Activated T-cell treated with anti-CD3 and anti-CD28 coated beads for 4 hours (primary cell): Measurements from ENCODE around the gene PACRGL.

Experiments
- DNase-seq: peaks from one replicate; pipeline ENCODE4 v3.0.0-alpha.2; 2020

Gene PACRGL

DNA sequence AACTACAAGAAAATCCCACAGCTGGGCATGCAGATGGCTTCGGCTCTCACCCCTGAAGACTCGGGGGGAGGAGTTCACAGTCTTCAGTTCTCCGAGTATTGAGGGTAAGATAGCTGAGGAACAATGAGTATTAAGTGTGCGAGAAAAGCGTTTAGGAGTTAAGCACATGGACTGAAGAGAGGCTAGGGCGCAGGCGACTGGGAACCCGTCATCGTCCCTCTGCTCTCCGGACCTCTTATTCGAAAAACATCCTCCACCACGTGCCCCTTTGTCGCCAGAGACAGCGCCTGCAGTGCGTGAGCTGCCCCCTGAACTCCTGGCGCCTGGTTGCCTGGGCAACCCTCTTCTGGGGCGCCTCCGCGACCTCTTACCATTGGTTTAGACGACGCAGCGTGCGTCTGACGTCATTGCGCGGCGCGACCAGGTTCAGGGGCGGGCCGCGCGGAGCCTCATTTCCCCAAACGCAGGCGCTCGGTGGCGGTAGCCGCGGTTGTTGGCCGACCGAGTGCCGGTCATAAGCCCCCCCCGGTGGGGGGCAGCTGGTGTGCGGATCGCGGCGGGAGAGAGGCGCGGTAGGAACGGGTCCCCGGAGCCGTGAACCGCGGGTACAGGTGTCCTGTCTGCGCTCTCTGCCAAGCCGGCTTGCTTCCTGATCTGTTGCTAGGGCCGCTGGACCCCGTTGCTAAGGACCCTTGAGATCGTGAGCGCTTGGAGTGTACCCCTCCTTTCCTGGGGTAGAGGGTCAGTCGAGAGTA, at the start of gene PACRGL:
Gene PACRGL, plus strand, starts transcription at position 452 of the 755 bp plus-strand sequence. CDS start 4,024 bp downstream, outside the sequence.
- DNase-seq, result peak; percentile 89

DNA sequence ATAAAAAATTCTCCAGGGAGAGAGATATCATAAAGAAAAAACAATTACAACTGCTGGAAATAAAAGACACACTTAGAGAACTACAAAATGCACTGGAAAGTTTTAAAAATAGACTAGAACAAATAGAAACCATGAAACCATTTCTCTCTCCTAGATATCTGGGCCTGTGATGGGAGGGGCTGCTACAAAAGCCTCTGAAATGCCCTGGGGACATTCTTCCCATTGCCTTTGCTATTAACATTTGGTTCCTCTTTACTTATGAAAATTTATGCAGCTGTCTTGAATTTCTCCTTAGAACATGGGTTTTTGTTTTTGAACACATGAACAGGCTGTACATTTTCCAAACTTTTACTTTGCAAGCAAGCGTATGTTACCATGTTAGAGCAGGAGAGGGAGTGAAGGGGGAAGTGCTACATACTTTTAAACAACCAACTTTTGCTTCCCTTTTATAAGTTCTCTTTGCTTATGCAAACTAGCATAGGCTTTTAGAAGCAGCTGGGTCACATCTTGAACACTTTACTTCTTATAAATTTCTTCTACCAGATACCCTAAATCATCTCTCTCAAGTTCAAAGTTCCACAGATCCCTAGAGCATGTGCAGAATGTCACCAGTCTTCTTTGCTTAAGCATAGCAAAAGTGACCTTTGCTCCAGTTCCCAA, 47.9 kb upstream of the PACRGL start:
- no peak for DNase-seq

GRCh38 chr4:20658456-20658855, 41.8 kb upstream of the PACRGL start:
- no peak for DNase-seq

DNA sequence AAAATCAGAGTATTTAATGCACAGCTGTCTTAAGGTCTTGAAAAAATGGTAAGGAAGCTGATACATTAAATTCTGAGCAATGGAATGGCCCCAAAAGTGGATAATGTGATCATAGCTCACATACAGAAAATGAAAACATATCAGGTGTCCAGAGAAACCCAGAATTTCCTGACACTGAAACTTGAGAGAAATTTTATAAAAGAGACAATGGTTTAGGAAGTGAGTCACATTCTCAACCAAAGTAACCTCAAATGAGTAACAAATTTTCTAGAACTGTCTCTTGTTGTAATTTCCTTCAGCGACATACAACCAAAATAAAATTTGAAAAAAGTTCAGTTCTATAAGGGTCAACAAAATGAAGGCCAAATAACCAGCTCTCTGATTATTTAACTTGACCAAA, 37.4 kb upstream of the PACRGL start:
- DNase-seq, result no peak

DNA sequence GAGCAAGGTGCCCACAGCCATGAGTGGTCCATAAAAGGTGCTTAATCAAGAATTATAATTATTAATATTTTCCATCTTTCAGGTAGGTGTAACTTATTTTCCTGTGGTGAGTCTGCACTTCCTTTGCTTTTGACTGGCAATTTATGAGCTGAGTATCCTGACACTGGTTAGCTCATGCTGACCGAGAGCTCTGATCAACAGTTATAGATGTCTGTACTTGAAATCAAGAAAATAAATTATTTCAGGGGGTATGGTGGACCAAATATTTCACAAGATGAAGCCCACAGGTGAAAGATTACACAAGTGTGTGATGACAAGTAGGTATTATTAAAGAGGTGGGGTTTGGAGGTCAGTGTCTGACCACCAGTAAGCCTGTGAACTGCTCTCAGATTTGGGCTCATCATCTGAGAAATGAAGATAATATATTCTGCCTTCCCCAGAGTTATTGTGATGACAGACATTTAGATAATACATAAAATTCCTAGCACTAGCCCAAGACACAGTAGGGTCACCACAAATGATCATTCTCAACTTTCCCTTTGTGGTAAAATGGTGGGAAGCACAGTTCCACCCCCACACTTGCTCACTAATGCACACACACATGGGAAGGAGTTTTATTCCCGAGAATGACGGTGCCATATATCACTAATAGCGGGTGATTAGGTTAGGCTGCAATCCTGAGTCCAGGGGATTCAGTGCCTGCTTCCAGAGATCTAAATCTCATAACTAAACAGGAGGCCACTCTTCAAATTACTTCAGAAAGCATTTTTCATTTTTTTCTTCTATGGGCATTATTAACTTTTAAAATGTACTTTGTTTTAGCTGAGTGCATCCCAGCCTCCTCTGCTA, 34.0 kb upstream of the PACRGL start:
- DNase-seq, result no peak

DNA sequence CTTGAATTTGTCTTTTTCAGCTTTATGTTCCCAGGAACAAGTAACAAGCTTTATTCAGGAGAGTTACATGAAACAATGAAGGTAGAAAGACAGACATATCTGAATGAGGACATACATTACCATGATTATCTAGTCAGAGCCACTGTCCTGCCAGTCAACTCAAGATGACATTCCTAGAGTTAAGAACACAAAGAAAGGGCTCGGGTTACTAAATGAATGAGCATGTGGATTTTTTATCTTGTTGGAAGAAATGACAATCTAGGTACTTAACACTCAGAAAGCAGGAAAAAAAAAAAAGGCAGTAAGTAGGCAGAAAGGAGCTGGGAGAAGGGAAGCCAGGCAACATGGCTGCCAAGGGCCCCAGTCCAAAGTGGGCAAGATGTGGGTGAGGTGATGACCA, 28.0 kb upstream of the PACRGL start:
- DNase-seq, result no peak

DNA sequence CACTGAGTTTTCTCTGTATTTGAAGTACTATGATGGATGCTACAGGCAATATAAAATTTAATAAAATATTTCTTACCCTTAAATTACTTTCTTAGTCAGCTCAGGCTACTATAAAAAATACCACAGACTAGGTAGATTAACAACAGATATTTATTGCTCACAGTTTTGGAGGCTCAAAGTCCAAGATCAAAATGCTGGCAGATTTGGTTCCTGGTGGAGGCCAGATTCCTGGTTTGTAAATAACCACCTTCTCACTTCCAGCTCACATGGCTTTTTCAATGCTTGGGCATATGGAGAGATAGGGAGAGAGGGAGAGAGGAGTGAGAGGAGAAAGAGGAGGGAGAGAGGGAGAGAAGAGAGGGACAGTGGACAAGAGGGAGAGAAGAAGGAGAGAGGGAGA, 24.5 kb upstream of the PACRGL start:
- no peak for DNase-seq

GRCh38 chr4:20676501-20677197, 23.6 kb upstream of the PACRGL start:
- no peak for DNase-seq

- DNase-seq, result no peak
These were observed 21.9 kb upstream of the PACRGL start for GRCh38 chr4:20678400-20678799.

DNA sequence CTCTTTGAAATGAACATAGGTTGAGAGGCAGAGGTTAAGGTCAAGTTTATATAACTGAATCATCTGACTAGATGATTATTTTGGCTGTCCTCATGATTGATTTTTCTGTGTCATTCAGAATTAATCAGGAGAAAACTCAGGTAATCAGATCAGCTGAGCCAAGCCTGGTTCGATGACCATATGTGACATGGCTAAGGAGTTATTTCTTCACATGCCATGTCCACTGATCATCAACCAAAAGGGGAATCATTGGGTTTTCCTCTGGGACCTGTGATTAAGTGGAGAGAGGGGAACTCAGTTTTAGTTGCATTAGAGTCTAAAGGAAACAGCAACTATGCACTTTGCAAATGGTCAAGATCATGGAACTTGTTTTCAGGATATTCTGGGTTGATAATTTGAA, 20.3 kb upstream of the PACRGL start:
- DNase-seq, result no peak

DNA sequence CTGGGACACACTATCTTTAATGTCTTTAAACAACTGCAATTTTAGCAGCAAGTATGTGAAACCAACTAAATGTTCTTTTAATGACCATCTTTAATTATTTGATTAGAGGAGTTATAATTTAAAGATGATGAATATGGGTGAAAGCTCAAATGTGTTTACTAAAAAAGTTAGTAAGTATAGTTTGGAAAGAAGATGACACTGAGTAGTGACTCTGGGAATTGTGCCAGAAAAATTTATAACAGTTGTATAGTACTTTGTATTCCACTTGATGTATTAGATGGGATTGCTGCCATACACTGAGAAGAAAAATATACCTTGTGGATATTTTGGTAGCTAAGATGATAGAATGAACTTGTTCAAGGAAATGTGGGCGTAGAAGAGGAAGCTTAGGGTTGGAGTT, 19.5 kb upstream of the PACRGL start:
- DNase-seq, result no peak

DNA sequence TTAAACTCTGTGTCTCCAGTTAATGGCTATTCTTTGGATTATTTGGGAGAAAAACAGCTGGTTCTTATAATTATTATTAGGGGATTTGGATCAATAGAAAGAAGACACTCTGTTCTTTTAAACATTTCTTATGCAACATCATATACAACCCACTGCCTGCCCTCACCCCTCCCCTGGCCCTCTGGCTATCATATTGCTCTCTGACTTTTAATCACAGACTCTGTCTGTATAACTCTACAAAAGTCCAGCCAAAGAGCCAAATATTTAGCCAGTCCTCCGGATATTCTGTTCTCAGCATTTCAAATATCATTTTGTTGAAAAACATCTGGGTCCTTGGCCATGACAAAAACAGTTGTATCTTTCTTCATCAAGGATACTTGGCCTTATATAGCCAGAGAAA, 19.0 kb upstream of the PACRGL start:
- no peak for DNase-seq

- DNase-seq, result no peak
These were observed 17.4 kb upstream of the PACRGL start for GRCh38 chr4:20682853-20683252.

DNA sequence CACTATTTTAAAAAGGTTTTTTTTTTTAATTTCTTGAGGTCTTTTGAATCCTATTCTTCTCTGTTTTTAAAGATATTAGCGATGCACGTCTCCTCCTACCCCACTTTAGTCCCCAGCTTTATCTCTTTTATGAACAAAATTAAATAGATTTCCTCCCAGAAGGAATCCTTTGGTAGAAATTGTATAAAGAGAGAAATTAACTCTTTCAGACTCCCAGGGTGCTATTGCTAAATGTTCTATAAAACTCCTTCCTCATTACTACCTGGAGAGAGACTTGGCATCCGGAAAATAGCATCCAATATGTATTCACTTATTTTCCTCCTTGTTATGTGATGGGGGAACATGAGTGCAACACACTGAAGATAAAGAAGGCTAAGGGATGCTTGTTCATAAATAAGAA, 16.5 kb upstream of the PACRGL start:
- no peak for DNase-seq

- no peak for DNase-seq
These were observed 15.2 kb upstream of the PACRGL start for GRCh38 chr4:20684852-20685763.

DNA sequence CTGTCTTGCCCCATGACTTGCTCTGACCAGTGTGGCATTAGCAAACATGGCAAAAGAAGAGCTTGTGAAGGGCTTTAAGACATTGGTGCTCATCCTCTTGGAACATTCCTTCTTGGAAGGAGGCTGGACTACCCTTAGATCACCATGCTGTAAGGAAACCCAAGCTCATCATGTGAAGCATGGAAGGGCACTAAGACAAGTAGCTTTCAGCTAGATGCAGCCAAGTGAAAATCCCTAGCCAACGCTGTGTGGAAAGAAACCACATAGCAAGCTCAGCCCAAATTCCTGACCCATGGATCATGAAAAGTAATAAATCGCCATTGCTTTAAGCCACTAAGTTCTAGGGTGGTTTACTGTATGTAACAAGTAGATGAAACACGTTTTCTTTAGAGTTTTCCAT, 12.4 kb upstream of the PACRGL start:
- DNase-seq, result no peak

DNA sequence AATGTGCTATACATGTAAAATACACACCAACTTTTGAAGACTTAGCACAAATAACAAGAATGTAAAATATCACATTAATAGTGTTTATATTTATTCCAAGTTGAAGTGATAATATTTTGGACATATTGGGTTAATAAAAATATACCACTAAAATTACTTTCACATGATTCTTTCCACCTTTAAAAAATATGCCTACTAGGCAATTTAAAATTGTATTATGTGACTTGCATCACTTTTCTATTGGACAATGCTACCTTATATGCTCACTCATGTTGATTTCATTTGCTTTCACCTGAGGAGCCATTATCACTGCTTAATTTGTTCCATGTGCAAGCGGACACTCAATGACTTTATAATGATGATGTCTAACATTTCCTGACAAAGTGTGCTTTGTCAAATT, 3.4 kb upstream of the PACRGL start:
- DNase-seq, result no peak

- no peak for DNase-seq
These were observed 1.9 kb upstream of the PACRGL start for GRCh38 chr4:20698382-20698781.

GRCh38 chr4:20698820-20699219, 1.4 kb upstream of the PACRGL start:
- DNase-seq, result no peak

DNA sequence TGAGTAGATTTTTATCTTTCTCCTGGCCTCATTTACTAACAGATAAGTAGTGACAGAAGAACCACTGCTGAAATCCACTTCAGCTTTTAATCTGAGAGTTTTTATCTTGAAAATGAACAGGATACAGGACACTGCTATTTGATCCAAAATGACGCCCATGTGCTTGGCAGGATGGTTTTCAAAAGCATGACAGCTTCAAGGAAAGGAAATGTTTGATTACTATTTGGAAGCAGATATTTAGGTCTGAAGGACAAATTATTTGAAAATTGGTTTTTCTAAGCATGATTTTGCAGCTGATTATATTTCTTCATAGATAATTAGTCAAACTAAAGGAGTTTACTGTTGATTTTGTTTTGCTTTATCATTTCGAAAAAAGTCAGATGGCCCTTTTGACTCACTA, 11.1 kb downstream of the PACRGL start:
- DNase-seq, result no peak

DNA sequence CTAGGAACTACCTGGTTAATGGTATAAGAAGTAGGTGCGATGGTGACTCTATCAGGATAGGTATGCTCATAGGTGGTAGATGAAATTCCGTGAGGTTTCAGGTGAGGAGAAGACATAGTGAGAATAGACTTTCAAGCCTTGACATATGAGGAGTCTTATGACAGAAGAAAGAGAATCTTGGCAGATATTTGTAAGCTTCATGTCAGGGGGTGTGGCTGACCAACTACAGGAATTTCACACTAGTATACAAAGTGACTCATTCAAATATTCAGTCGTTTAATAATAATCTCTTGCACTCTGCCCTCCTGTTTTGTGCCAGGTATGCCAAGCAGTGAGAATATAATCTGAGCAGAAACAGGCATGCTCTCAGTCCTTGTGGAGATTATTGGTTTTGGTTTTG, 22.8 kb downstream of the PACRGL start:
- no peak for DNase-seq

DNA sequence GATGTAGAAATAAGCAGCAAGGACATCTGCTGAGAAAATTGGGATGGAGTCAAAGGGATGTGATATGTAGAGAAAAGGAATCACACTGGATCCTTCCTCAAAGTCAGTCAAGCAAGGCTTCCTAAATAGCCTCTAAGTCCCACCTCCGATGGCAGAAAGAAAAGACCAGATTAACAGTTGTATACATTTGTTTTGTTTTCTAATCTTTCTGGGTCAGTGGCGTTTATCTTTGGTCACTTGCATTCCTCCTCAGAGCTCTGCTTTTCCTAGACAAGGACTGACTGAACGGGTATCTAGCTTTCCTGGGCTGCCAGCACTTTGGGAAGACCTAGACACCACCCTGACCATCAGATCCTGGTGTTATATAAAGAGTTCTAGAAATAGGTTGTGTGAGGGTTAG, 23.2 kb downstream of the PACRGL start:
- DNase-seq, result no peak
